ENCODE data around the gene ASCC3. TPM values are rescaled to one million over a fixed set of nuclear protein-coding genes. Genes with fewer than 3 reads are reported as not detected.
A peak's percentile ranks its signal among the peaks of the same experiment; 100 is the strongest.

Gene ASCC3
- total and polyA plus RNA-seq, 2 experiments from 2014 or later: 34.0 to 77.6 TPM

- H3K9me2 ChIP-seq (replicated peaks; ENCODE audit: insufficient read depth): no peaks in the 10 kb centered on the region
- no peak for DNase-seq (ENCODE audit: low spot score)
- TF ChIP-seq CTCF (IDR thresholded peaks at IDR 0.05; ENCODE audit: poor library complexity) (no peak), EZH2 (IDR thresholded peaks at IDR 0.05; ENCODE audit: borderline replicate concordance) (no peak), EZH2phosphoT487 (IDR thresholded peaks at IDR 0.05; ENCODE audit: low read depth, severe bottlenecking, unreplicated experiment) (no peak)
- H3K79me2 ChIP-seq: no peaks in the 10 kb centered on the region
- H3K4me2 ChIP-seq: no peak overlapping the region
- H2AFZ ChIP-seq: no peak overlapping the region
- 94% methylated on average over 2 of the region's 2 CpGs for WGBS (ENCODE audit: low lambda C conversion rate, missing lambda C conversion rate)
- no peaks in the 10 kb centered on the region for H4K20me1 ChIP-seq (ENCODE audit: insufficient read depth, poor library complexity, severe bottlenecking)
- H3K4me1 ChIP-seq (ENCODE audit: insufficient read depth): no peaks in the 10 kb centered on the region
- no peaks in the 10 kb centered on the region for H3K27me3 ChIP-seq
- H3K9me3 ChIP-seq (ENCODE audit: low read depth): peaks cover 4% of the 10 kb centered on the region
- no peak overlapping the region for H3K27ac ChIP-seq
- no peaks in the 10 kb centered on the region for H3K36me3 ChIP-seq (replicated peaks; ENCODE audit: insufficient read depth, low read depth)
- H3K4me3 ChIP-seq: no peak overlapping the region
Observed at GRCh38 chr6:100685747-100686146, 195.4 kb downstream of the ASCC3 start.

- Histone ChIP-seq H3K79me2 (no peaks in the 10 kb centered on the region), H3K4me3 (no peak overlapping the region), H3K4me2 (no peak overlapping the region), H4K20me1 (ENCODE audit: insufficient read depth, poor library complexity, severe bottlenecking) (no peaks in the 10 kb centered on the region), H3K9me3 (ENCODE audit: low read depth) (no peaks in the 10 kb centered on the region), H3K27ac (no peak overlapping the region), H3K27me3 (no peaks in the 10 kb centered on the region), H3K9me2 (replicated peaks; ENCODE audit: insufficient read depth) (no peaks in the 10 kb centered on the region), H3K36me3 (replicated peaks; ENCODE audit: insufficient read depth, low read depth) (no peaks in the 10 kb centered on the region), H2AFZ (no peak overlapping the region), H3K4me1 (ENCODE audit: insufficient read depth) (no peaks in the 10 kb centered on the region)
- no peak for DNase-seq (ENCODE audit: low spot score)
- WGBS (ENCODE audit: low lambda C conversion rate, missing lambda C conversion rate): 48% methylated on average over 1 of the region's 1 CpG
- TF ChIP-seq EZH2phosphoT487 (IDR thresholded peaks at IDR 0.05; ENCODE audit: low read depth, severe bottlenecking, unreplicated experiment): no peak
- TF ChIP-seq CTCF (IDR thresholded peaks at IDR 0.05; ENCODE audit: poor library complexity): no peak
- TF ChIP-seq EZH2 (IDR thresholded peaks at IDR 0.05; ENCODE audit: borderline replicate concordance): no peak
Observed at GRCh38 chr6:100680163-100680562, 201.0 kb downstream of the ASCC3 start.

GRCh38 chr6:100678027-100678426, 203.1 kb downstream of the ASCC3 start:
- Histone ChIP-seq H2AFZ (no peak overlapping the region), H3K9me3 (ENCODE audit: low read depth) (no peaks in the 10 kb centered on the region), H3K4me3 (no peak overlapping the region), H3K4me1 (ENCODE audit: insufficient read depth) (no peaks in the 10 kb centered on the region), H4K20me1 (ENCODE audit: insufficient read depth, poor library complexity, severe bottlenecking) (no peaks in the 10 kb centered on the region), H3K27ac (no peak overlapping the region), H3K27me3 (no peaks in the 10 kb centered on the region), H3K79me2 (no peaks in the 10 kb centered on the region), H3K36me3 (replicated peaks; ENCODE audit: insufficient read depth, low read depth) (no peaks in the 10 kb centered on the region), H3K4me2 (no peak overlapping the region), H3K9me2 (replicated peaks; ENCODE audit: insufficient read depth) (no peaks in the 10 kb centered on the region)
- no peak for DNase-seq (ENCODE audit: low spot score)
- TF ChIP-seq CTCF (IDR thresholded peaks at IDR 0.05; ENCODE audit: poor library complexity) (peak; percentile 39), EZH2phosphoT487 (IDR thresholded peaks at IDR 0.05; ENCODE audit: low read depth, severe bottlenecking, unreplicated experiment) (no peak)
- 80% methylated on average over 1 of the region's 1 CpG for WGBS (ENCODE audit: low lambda C conversion rate, missing lambda C conversion rate)

GRCh38 chr6:100677240-100677639, 203.9 kb downstream of the ASCC3 start:
- TF ChIP-seq EZH2 (IDR thresholded peaks at IDR 0.05; ENCODE audit: borderline replicate concordance): no peak
- TF ChIP-seq CTCF (IDR thresholded peaks at IDR 0.05; ENCODE audit: poor library complexity): no peak
- no peak for TF ChIP-seq EZH2phosphoT487 (IDR thresholded peaks at IDR 0.05; ENCODE audit: low read depth, severe bottlenecking, unreplicated experiment)
- Histone ChIP-seq H3K9me3 (ENCODE audit: low read depth) (no peaks in the 10 kb centered on the region), H3K36me3 (replicated peaks; ENCODE audit: insufficient read depth, low read depth) (no peaks in the 10 kb centered on the region), H3K27me3 (no peaks in the 10 kb centered on the region), H3K4me1 (ENCODE audit: insufficient read depth) (no peaks in the 10 kb centered on the region), H2AFZ (no peak overlapping the region), H3K4me3 (no peak overlapping the region), H3K4me2 (no peak overlapping the region), H3K9me2 (replicated peaks; ENCODE audit: insufficient read depth) (no peaks in the 10 kb centered on the region), H3K79me2 (no peaks in the 10 kb centered on the region), H3K27ac (no peak overlapping the region), H4K20me1 (ENCODE audit: insufficient read depth, poor library complexity, severe bottlenecking) (no peaks in the 10 kb centered on the region)
- DNase-seq (ENCODE audit: low spot score): no peak
- WGBS (ENCODE audit: low lambda C conversion rate, missing lambda C conversion rate): 94% methylated on average over 1 of the region's 1 CpG

Data from hepatocyte (in vitro differentiated cells).